Ramos (cell line): ENCODE measurements around the gene LRRC7.

Experiments used
- in situ Hi-C: fragments of 300-500 bp; cut with MboI; formaldehyde crosslinking; loops from one replicate; pipeline ENCODE4 v1.14.3; 2022; ENCODE audit warnings: low sequenced_read_pairs; ENCODE audit not compliant: unreplicated experiment

The LRRC7 gene

GRCh38 chr1:69567652-69568420 lies at the start of gene LRRC7:
TSS of gene LRRC7 (plus strand) at chr1:69567922. CDS start at chr1:69568640, 718 bp downstream.
- in situ Hi-C loops: no loop called here

- in situ Hi-C loops: no loop called here
These were observed 48.7 kb upstream of the LRRC7 start for GRCh38 chr1:69519006-69519405.

DNA sequence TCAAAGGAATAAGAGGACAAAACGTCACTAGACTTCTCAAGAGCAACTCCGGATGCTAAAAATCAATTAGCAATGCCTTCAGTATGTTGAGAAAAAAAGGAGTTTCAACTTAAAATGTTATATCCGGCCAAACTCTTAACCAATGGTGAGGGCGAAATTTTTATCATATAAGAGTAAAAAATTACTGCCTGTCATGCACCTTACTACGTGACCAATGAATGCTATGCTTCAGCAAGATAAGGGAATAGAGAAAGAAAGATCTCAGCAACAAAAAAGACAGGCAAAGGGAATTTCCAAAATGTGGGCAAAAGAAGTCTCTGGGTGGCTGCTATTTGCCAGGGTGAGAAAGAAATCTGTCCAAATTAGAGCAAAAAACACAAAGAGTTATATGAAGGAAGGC lies 47.4 kb upstream of the LRRC7 start:
- in situ Hi-C loops: no loop called here

GRCh38 chr1:69523032-69523431 lies 44.7 kb upstream of the LRRC7 start:
- in situ Hi-C loops: no loop called here

DNA sequence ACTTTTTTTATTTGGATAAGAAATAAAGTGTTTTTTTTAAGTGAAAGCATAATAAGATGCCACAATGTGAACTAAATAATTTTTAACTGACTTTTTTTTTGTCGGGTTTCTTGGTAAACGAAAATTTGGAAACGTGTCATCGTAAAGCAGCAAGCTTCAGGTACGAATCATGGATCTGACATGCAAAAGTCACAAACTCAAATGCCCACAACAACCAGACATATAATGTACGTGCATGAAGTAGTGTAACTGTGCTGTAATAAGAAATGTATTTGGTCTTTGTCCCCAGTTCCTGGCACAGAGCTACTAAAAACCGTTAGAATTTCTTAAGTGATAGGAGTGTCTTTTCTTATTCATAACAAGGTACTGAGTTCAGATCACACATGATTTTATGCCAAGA lies 44.3 kb upstream of the LRRC7 start:
- in situ Hi-C loops: no loop called here

GRCh38 chr1:69524015-69524414 lies 43.7 kb upstream of the LRRC7 start:
- in situ Hi-C loops: no loop called here

DNA sequence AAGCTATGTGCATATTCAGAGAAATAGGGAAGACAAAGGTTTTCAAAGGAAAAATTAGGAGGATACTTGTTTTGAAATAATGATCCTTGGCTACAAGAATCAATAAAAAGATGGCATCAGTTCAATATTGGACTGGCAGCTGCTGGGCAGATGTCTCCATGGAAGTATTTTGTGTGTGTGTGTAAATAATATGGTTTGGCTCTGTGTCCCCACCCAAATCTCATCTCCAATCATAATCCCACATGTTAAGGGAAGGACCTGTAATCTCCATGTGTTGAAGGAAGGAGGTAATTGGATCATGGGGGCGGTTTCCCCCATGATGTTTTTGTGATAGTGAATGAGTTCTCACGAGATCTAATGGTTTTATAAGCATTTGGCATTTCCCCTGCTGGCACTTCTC lies 40.4 kb upstream of the LRRC7 start:
- in situ Hi-C loops: no loop called here

DNA sequence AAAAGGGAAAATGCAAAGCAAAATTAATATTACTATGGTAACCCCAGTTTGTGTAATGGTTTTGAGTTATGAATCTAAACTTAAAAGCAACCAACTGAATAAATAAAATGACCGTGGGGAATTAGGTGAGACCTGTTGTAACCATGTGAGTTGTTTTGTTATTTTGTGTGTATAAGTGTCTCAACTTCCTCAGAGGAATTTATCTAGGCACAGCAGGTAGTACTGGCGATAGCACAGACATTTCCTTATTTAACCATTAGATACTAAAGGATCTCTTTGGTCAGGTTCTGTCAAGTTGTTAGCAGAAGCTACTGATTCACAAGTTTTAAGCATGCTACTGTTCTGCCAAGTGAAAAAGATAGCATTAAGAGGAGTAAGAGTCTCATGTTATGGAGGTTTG lies 39.3 kb upstream of the LRRC7 start:
- in situ Hi-C loops: no loop called here

DNA sequence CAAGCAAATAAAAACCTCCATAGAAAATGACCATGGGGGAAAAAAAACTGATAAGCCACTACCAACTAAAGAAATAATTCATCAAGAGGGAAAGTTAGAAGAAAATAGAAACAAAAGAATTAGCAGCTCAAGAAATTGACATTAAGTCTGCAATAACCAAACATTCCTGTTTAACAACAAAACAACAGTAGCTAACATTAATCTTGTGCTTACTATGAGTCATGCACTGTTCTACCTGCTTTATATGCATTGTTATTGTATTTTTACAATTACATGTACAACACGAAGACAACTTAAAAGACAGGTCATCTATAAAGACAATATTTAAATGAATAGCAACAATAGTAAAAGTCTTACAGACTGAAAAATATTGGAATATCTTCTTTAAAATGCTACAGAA lies 34.4 kb upstream of the LRRC7 start:
- in situ Hi-C loops: no loop called here

GRCh38 chr1:69534829-69535228 lies 32.9 kb upstream of the LRRC7 start:
- in situ Hi-C loops: no loop called here

DNA sequence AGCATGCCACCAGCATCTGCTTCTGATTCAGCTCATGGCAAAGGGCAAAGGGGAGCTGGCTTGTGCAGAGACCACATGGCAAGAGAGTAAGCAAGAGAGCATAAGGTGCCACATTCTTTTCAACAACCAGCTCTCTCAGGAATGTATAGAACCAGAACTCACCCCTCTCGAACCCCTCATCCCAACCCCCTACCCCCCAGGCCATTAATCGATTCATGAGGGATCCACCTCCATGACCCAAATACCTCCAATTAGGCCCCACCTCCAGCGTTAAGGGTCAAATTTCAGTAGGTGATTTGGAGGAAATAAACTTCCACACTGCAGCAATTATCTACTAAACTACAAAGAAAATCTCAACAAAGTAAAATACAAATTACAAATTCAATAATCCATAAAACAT lies 32.2 kb upstream of the LRRC7 start:
- in situ Hi-C loops: no loop called here

- in situ Hi-C loops: no loop called here
These were observed 27.7 kb upstream of the LRRC7 start for GRCh38 chr1:69540052-69540451.

DNA sequence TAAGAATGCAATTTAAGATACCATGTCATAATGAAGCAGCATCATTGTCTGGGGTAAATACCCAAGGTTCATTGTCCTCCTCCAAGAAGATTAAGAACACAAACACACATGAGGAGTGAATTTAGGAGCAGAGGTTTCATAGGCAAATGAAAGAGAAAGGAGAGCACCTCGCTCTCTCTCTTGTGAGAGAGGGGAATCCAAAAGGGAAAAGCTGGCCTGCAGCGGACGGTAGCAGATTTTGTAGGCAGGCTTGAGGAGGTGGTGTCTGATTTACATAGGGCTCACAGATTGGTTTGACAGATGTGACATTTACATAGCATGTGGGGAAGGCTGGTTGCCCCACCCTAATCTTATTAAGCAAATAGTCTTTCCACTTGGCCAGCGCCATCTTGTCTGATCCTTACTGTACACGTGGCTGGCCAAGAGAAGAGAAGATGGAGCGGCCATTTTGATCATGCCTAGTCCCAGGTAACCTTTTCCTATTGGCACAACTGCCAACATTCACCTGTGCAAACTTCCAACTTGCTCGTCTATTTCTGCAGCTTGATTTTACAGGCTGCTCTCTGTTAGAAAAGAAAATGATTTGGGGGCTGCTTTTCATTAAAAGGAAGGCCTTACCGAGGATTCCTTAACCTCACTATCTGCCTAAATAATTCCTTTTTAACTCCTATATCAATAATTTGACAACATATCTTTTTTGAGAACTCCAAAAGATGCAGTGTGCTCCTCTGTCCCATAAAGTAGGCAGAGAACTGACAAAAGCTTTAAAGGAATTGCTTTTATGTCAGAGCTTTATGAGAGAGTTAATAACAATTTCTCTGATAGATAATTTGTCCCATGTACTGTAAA lies 16.0 kb upstream of the LRRC7 start:
- in situ Hi-C loops: no loop called here

DNA sequence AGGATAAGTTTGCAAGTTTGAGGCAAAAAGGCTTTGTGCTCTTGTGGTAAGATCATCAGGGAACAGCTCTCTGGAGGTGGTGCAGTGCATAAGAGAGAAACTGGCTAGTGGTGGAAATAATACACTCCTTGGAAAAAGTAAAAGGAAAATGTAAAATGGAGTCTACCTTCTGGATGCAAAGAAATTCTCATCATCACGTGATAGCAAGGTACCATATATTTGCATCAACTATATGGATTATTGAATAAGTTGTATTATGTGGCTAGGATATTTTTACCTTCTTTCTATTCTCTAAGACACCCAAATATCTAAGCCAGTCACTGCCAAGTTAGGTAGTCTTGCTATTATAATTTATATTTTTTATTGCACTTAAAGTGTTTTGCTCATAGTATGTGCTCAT lies 14.0 kb upstream of the LRRC7 start:
- in situ Hi-C loops: no loop called here

DNA sequence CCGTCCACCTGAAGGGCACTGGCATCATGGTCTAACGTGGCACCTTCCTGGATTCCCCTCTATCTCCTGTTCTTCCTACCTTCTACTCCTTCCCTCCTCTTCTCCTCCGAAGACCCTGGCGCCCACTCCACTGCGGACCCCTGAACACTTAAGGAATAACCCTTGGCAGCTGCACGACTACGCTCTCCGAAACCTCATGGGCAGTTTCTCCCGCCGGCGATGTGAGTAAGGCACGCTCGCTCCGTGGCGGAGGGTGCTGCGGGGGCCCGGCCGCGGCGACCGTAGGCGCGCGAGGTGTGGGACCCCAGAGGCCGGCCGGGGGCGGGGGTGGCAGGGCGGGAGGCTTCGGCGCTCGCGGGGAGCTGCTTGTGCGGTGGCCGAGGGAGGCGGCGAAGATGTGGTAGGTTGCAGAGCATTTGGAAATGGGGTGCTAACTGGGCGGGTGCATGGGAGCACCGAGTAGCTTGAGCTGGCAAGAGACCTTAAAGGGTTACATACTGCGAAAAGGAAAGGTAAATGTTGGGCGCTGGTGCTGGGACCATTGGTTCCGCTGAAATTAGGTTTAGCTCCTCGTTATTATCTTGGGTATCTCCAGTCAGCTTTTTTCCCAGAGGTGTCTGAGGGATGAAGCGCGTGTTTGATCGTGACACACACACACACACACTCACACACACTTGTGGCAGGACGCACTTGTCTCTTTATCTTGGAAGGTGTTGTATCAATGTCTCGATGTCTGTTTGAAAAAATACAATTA lies 876 bp downstream of the LRRC7 start:
- in situ Hi-C loops: no loop called here

DNA sequence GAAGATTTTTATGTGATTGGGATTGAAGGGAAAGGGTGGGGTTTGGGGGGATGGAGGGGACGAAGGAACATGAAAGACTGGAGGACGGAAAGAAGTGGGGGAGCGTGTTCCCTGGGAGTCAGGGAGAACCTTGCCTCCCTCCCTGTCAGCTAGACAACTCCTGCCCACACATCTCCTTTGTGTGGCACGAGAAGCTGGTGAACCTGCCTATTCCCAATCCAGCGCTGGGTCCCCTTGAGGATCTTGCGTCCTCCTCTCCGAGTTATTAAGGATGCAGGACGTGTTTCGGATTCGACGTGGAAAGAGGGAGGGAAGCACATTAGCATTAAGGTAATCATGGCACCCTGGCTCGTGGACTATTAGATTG lies 1.4 kb downstream of the LRRC7 start:
- in situ Hi-C loops: no loop called here

- in situ Hi-C loops: no loop called here
These were observed 2.0 kb downstream of the LRRC7 start for GRCh38 chr1:69569576-69570328.

DNA sequence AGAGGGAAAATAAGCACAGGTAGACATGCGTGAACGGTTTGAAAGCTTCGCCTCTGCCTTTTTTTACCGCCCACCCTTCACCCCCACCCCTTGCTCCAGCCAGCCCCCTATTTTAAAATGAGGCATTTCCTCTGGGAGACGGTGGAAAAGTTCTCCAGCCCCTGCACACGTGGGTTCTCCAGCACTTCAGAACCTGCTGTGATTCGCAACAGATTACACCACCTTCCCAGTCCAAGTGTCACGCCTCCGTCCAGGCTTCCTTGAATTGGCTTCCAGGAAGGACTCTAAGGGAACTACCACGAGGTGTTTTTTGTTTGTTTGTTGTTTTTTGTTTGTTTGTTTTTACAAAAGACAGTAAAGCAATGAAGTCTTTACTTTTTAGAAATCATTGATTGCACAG lies 2.6 kb downstream of the LRRC7 start:
- in situ Hi-C loops: no loop called here

DNA sequence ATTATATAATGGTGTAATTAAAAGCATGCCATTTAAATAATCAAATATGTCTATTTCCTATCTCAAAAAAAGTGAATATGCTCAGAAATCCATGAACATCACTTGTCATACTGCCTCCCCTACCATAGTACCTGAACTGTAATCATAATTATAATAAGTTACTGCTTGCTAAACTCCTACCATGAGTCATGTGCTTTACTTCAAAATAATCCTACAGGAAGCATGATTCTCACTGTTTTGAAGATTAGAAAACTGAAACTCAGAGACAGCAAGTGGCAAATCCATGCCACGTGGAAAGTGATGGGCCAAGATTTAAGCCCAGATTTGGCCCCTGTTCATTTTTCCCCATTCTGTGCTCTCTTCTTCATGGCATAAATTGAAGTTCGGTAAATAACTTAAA lies 5.2 kb downstream of the LRRC7 start:
- in situ Hi-C loops: no loop called here

GRCh38 chr1:69573911-69574310 lies 6.2 kb downstream of the LRRC7 start:
- in situ Hi-C loops: no loop called here
